Cardiac muscle cell (in vitro differentiated cells and primary cell): Measurements from ENCODE around the gene ADNP2. TPM values are rescaled to one million over a fixed set of nuclear protein-coding genes. Genes with fewer than 3 reads are reported as not detected.

Source experiments
- DNase-seq, 2 donors: peaks; one replicate each; pipeline versions ENCODE4 v3.0.0 to v3.0.0-alpha.2; 2010 to 2017; ENCODE audit warnings: low read depth in 1 of 2, low spot score in 1 of 2
- H3K27ac ChIP-seq: fragments of 200-600 bp; sonication (generic); 2 replicates; pipeline ENCODE4 v1.5.1; 2016
- H3K27me3 ChIP-seq: fragments of 200-600 bp; sonication (generic); 2 replicates; pipeline ENCODE4 v1.6.0; 2016; ENCODE audit warnings: control low read depth
- H3K36me3 ChIP-seq: fragments of 200-600 bp; sonication (generic); 2 replicates; pipeline ENCODE4 v1.5.1; 2016; ENCODE audit warnings: control low read depth
- H3K4me1 ChIP-seq: fragments of 200-600 bp; sonication (generic); 2 replicates; pipeline ENCODE4 v1.8.1; 2017; ENCODE audit warnings: low read depth, mild to moderate bottlenecking, mixed run types
- H3K4me3 ChIP-seq: fragments of 200-600 bp; sonication (generic); 2 replicates; pipeline ENCODE4 v1.5.1; 2016; ENCODE audit warnings: mild to moderate bottlenecking
- H3K9me3 ChIP-seq: fragments of 200-600 bp; sonication (generic); 2 replicates; pipeline ENCODE4 v1.5.1; 2017; ENCODE audit warnings: low read depth, mild to moderate bottlenecking, control low read depth
- polyA plus RNA-seq: library from polyadenylated mRNA; unstranded; fragments of >200 nt; fragmentation: Nextera tagmentation; extraction: Ambion mirVana; gene quantifications from 2 replicates; pipeline ENCODE4 v1.2.1, GENCODE V29; 2016
- total RNA-seq: library from RNA; depleted of rRNA; stranded (reverse); fragments of >200 nt; gene quantifications from 2 replicates; pipeline ENCODE4 v1.2.3, GENCODE V29; 2016
- TF ChIP-seq, protein P1 (sequence below): IDR thresholded peaks from 2 replicates; pipeline ENCODE4 v1.5.1; 2012; ENCODE audit warnings: low read depth, mild to moderate bottlenecking, low read length

Gene ADNP2
- total and polyA plus RNA-seq, 2 experiments from 2014 or later = 10.5 to 35.8 TPM

DNA sequence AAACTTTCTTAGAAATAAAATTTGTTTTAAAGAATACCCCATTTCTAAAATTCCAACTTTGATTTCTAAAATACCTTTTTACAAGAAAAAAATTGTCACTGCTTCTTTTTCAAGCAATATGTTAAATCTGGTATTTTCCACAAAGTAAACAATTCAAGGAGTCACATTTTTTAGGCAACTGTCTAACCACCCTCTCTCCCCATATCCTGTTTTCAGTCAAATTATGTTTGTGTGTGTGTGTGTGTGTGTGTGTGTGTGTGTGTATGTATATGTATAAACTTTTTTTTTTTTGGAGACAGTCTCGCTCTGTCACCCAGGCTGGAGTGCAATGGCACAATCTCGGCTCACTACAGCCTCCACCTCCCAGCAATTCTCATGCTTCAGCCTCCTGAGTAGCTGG is 59.3 kb downstream of the ADNP2 start:
- Histone ChIP-seq H3K27ac (no peak overlapping the region), H3K27me3 (no peaks in the 10 kb centered on the region), H3K9me3 (no peaks in the 10 kb centered on the region), H3K36me3 (no peaks in the 10 kb centered on the region), H3K4me3 (no peak overlapping the region), H3K4me1 (no peaks in the 10 kb centered on the region)
- no peak for DNase-seq
- TF ChIP-seq, protein P1, sequence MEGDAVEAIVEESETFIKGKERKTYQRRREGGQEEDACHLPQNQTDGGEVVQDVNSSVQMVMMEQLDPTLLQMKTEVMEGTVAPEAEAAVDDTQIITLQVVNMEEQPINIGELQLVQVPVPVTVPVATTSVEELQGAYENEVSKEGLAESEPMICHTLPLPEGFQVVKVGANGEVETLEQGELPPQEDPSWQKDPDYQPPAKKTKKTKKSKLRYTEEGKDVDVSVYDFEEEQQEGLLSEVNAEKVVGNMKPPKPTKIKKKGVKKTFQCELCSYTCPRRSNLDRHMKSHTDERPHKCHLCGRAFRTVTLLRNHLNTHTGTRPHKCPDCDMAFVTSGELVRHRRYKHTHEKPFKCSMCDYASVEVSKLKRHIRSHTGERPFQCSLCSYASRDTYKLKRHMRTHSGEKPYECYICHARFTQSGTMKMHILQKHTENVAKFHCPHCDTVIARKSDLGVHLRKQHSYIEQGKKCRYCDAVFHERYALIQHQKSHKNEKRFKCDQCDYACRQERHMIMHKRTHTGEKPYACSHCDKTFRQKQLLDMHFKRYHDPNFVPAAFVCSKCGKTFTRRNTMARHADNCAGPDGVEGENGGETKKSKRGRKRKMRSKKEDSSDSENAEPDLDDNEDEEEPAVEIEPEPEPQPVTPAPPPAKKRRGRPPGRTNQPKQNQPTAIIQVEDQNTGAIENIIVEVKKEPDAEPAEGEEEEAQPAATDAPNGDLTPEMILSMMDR = no peak

DNA sequence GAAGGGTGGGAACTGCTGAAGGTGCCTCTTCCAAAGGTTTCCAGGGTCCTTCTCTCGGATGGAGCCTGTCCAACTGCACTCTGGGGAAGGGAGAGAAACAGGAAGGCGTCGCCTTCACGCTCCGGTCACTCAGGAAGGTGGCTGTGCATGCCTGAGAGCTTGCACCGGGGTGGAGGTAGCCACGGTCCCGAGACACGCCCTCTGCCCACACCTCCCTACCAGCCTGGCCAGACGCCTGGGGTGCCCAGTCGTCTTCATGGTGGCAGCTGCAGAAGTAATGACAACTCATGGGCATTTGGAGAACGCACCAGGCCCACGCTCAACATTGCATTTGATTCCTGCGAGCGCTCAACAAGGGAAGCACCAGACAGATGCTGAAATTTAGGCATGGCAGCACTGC is 59.9 kb downstream of the ADNP2 start:
- H3K9me3 ChIP-seq = no peaks in the 10 kb centered on the region
- H3K4me1 ChIP-seq = no peaks in the 10 kb centered on the region
- no peak for DNase-seq
- TF ChIP-seq, protein P1 = no peak
- H3K4me3 ChIP-seq = no peak overlapping the region
- H3K27ac ChIP-seq = no peak overlapping the region
- no peaks in the 10 kb centered on the region for H3K36me3 ChIP-seq
- H3K27me3 ChIP-seq = no peaks in the 10 kb centered on the region

DNA sequence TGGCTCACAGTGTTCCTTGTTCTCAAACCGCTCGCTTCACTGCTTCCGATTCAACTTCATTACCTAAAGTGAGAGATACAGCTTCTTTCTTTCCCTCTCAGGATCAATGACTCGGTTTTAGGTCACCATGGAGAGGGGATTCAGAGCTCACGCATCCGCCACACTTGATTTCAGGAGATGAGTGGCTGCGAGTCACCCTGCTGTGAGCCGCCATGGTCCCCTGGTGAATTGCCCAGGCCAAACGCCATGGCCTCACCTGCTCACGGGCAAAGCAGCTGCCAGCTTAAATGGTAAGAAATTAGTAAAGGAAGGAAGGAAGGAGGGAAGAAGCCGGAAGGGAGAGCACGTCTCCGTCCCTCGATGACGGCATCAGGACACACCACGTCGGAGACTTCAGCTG is 60.5 kb downstream of the ADNP2 start:
- no peaks in the 10 kb centered on the region for H3K27me3 ChIP-seq
- TF ChIP-seq, protein P1 = no peak
- H3K9me3 ChIP-seq = no peaks in the 10 kb centered on the region

DNA sequence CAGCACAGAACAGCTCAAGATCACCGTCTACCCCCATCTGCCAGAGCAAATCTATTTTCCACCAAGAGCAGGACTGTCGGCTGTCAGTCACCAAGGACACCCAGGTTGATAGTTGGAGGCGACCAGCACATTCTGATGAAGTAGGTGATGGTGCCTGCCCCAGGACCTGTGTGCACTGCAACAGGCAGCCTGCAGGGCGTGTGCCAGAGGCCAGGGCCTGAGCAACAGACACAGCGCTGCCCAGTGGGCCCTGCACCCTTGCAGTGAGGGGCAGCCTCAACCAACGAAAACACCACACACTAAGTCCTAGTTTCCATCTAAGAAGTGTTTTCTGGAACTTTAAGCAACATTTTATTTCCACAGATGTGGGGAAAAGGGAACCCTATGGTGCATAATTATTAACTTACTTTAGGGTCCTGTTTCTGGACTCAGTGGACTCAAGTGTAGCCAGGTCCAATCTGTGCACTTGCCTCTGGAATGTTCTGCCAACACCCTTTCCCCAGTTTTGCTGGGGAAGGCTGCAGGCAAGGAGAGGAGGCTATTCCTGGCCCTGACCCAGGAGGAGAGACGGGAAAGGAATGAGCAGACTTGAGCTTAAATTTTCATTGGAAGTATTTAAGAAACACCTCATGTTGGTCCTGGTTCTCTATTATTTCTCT is 61.5 kb downstream of the ADNP2 start:
- H3K36me3 ChIP-seq = no peaks in the 10 kb centered on the region
- no peak overlapping the region for H3K27ac ChIP-seq
- no peak overlapping the region for H3K4me3 ChIP-seq
- H3K27me3 ChIP-seq = no peaks in the 10 kb centered on the region
- no peaks in the 10 kb centered on the region for H3K4me1 ChIP-seq
- TF ChIP-seq, protein P1 = no peak
- DNase-seq = peak in 1 of 2 donors; percentile 18
- no peaks in the 10 kb centered on the region for H3K9me3 ChIP-seq

More for the DNA sequence above, 60.5 kb downstream of the ADNP2 start:
- Histone ChIP-seq H3K4me3 (no peak overlapping the region), H3K36me3 (no peaks in the 10 kb centered on the region), H3K27ac (no peak overlapping the region), H3K4me1 (no peaks in the 10 kb centered on the region)
- no peak for DNase-seq

DNA sequence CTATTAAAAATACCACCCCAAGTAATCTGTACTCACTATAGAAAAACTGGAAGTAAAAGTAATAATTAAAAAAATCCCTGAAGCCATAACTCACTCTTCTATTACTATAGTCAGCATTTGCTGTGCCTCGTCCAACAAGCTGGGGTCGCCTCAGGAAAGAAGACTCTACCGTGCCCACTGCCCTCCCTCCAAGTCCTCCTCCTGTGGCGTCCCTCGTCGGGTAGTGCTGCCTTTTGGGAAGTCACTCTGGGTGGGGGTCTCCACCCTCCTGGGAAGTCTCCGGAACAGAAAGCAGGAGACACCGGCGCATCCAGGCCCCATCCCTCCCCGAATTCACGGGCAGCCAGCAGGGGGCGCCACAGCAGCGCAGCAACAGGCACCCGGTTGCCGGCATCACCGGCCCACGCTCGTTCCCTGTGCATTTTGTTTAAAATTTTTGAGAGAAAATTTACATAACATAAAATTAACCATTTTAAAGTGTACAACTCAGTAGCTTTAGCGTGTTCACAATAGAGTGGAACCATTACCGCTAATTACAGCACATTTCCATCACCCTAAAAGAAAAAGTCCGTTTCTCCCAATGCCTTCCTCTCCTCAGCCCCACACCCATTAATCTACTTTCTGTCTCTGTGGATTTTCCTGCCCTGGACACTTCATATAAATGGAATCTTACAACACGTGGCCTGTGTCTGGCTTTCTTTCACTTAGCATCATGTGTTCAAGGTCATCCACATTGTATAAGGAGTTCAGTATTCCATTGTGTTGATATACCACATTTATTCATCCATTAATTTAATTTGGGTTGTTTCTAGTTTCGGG is 62.2 kb downstream of the ADNP2 start:
- TF ChIP-seq, protein P1 = peak; percentile 97
- Histone ChIP-seq H3K4me3 (no peak overlapping the region), H3K4me1 (no peaks in the 10 kb centered on the region), H3K27me3 (no peaks in the 10 kb centered on the region), H3K27ac (no peak overlapping the region), H3K9me3 (no peaks in the 10 kb centered on the region), H3K36me3 (no peaks in the 10 kb centered on the region)
- DNase-seq = peak; percentile 36 to 60
